Keratinocyte (primary cell): ENCODE data around the gene RAD21L1.

ENCODE experiments used
- EZH2 ChIP-seq: IDR thresholded peaks from one replicate; pipeline ENCODE4 v1.6.1; 2012; ENCODE audit warnings: inconsistent platforms, mild to moderate bottlenecking, low read length, moderate library complexity
- TF ChIP-seq, protein P1 (sequence below), 3 experiments: IDR thresholded peaks in 1 of 3; conservative IDR thresholded peaks in 1 of 3; optimal IDR thresholded peaks in 1 of 3; 2 replicates in 2 of 3; 3 replicates in 1 of 3; pipeline versions ENCODE3 to v1.5.1; 2011; ENCODE audit warnings: low read length in 3 of 3, mild to moderate bottlenecking in 3 of 3, moderate library complexity in 2 of 3, control low read depth in 1 of 3, inconsistent platforms in 1 of 3; ENCODE audit not compliant: insufficient read depth in 2 of 3; ENCODE audit errors: extremely low read depth in 1 of 3

- TF ChIP-seq, protein P1, sequence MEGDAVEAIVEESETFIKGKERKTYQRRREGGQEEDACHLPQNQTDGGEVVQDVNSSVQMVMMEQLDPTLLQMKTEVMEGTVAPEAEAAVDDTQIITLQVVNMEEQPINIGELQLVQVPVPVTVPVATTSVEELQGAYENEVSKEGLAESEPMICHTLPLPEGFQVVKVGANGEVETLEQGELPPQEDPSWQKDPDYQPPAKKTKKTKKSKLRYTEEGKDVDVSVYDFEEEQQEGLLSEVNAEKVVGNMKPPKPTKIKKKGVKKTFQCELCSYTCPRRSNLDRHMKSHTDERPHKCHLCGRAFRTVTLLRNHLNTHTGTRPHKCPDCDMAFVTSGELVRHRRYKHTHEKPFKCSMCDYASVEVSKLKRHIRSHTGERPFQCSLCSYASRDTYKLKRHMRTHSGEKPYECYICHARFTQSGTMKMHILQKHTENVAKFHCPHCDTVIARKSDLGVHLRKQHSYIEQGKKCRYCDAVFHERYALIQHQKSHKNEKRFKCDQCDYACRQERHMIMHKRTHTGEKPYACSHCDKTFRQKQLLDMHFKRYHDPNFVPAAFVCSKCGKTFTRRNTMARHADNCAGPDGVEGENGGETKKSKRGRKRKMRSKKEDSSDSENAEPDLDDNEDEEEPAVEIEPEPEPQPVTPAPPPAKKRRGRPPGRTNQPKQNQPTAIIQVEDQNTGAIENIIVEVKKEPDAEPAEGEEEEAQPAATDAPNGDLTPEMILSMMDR (optimal IDR thresholded peaks at IDR 0.05 in 1 of 3, IDR thresholded peaks at IDR 0.05 in 1 of 3, conservative IDR thresholded peaks at IDR 0.05 in 1 of 3; ENCODE audit: extremely low read depth in 1 of 3, insufficient read depth in 2 of 3, low read length in 3 of 3) = no peak
- TF ChIP-seq EZH2 = no peak
Observed at GRCh38 chr20:1269235-1269634, 43.4 kb downstream of the RAD21L1 start.
